ENCODE measurements around the gene GCNT2.
"Not testable (repeated sequence)": the region's sequence is repeated elsewhere in the genome, so short reads cannot be mapped to it uniquely, and the experiment has no call there.

The GCNT2 gene

GRCh38 chr6:10516953-10517352 is 4.2 kb upstream of the GCNT2 start:
- no peak for DNase-seq

- DNase-seq, result no peak
Measured at GRCh38 chr6:10518557-10519407, 2.4 kb upstream of the GCNT2 start.

- DNase-seq, result not testable (repeated sequence)
Measured at GRCh38 chr6:10519408-10519697, 1.8 kb upstream of the GCNT2 start.

- no peak for DNase-seq
Measured at GRCh38 chr6:10520468-10520867, 683 bp upstream of the GCNT2 start.

- DNase-seq, result no peak
Measured at GRCh38 chr6:10522929-10523573, 1.9 kb downstream of the GCNT2 start.

- no peak for DNase-seq
Measured at GRCh38 chr6:10526156-10526555, 5.0 kb downstream of the GCNT2 start.

DNA sequence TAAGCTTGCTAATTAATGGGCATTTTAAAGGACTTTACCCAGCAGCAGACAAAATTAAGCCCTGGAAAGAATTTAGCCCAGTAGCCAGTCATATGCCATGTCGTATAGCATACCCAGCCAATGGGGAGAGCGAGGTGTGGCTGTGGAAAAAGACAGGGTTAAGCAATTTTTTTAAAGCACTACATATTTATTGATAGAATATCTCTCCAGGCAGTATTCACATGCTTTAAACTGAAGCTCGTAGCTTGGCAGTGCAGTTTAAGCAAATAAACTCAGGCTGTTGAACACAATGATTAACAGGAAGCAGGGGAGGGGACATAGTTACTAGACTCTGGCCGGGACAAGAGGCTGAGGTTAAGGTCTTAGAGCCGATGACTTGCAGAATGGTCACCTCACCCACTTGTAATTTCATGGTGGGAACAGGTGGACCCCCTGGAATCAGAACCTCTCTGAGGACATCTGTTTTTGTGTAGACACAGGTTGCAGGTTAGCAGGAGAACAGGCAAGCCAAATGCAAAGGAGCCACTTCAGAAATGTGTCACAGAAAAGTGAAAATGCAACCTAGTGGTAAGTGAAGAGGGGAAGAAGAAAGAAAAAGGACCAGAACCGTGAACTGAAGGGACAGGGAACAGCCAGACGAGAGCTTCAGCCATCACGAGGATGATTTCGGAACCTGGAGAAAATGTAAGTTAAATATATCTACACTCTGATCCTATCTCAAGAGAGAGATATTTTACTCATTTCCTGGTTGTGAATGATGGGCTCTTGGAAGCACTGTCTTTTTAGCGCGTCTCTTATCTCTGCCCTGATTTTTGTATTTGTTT is 7.2 kb downstream of the GCNT2 start:
- DNase-seq, result no peak

DNA sequence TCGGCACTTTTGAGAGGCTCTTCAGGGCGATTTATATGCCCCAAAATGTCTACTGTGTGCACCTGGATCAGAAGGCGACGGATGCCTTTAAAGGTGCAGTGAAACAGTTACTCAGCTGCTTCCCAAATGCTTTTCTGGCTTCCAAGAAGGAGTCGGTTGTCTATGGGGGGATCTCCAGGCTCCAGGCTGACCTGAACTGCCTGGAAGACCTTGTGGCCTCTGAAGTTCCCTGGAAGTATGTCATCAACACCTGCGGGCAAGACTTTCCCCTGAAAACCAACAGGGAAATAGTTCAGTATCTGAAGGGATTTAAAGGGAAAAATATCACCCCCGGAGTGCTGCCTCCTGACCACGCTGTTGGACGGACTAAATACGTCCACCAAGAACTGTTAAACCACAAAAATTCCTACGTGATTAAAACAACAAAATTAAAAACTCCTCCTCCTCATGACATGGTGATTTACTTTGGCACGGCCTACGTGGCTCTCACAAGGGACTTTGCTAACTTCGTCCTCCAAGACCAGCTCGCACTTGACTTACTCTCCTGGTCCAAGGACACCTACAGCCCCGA is 8.2 kb downstream of the GCNT2 start:
- DNase-seq, result no peak

DNA sequence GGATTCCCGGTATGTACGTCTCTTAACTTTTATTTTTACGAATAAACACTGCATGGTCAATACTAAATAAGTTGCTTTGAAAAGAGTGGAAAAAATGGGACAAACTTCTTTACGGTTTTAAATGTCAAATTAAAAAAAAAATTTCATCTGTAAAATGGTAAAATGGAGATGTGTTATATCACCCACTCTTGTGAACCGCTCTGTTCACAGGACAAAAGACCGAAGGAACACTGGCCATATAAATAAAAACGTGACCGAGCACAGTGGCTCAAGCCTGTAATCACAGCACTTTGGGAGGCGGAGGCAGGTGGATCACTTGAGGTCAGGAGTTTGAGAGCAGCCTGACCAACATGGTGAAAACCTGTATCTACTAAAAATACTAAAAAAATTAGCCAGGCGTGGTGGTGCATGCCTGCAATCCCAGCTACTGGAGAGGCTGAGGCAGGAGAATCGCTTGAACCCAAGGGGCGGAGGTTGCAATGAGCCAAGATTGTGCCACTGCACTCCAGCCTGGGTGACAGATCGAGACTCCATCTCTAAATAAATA is 8.8 kb downstream of the GCNT2 start:
- not testable (repeated sequence) for DNase-seq

GRCh38 chr6:10531503-10531902 is 10.4 kb downstream of the GCNT2 start:
- DNase-seq, result no peak

GRCh38 chr6:10531942-10532341 is 10.8 kb downstream of the GCNT2 start:
- no peak for DNase-seq

- no peak for DNase-seq
Measured at GRCh38 chr6:10532392-10532791, 11.2 kb downstream of the GCNT2 start.

GRCh38 chr6:10534419-10534762 is 13.2 kb downstream of the GCNT2 start:
- DNase-seq, result no peak

- DNase-seq, result no peak
Measured at GRCh38 chr6:10535193-10535592, 14.0 kb downstream of the GCNT2 start.

- DNase-seq, result no peak
Measured at GRCh38 chr6:10537726-10538125, 16.6 kb downstream of the GCNT2 start.

- no peak for DNase-seq
Measured at GRCh38 chr6:10540073-10540746, 19.1 kb downstream of the GCNT2 start.

GRCh38 chr6:10541591-10541990 is 20.4 kb downstream of the GCNT2 start:
- no peak for DNase-seq

DNA sequence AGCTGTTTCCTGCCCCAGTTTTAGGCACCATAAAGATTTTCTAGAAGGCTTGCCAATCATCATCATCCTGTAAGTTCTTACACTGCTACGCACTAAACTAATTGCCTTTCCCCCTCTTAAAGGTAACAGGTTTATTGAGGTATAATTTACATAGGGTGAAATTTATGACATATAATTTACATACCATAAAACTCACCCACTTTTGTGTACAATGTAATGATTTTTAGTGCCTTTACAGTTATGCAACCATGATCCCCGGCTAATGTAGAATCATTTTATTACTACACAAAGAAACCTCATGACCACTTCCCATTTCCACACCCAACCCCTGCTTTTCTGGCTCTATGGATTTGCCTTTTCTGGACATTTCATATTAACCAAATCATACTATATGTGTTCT is 21.1 kb downstream of the GCNT2 start:
- no peak for DNase-seq

DNA sequence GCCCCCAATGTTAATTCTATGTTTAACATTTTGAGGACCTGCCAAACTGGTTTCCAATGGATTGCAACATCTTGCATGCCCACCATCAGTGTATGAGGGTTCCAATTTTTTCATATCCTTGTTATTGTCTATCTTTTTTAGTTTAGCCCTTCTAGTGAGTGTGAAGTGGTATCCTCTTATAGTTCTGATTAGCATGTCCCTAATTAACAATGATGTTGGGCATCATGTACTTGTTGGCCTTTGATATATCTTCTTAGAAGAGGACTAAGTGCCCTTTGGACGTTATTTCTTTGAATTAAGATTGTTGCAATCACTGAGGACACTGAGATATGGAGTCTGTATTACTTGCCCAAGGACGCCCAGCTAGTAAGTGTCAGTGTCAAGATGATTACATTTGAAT is 22.3 kb downstream of the GCNT2 start:
- DNase-seq, result no peak

DNA sequence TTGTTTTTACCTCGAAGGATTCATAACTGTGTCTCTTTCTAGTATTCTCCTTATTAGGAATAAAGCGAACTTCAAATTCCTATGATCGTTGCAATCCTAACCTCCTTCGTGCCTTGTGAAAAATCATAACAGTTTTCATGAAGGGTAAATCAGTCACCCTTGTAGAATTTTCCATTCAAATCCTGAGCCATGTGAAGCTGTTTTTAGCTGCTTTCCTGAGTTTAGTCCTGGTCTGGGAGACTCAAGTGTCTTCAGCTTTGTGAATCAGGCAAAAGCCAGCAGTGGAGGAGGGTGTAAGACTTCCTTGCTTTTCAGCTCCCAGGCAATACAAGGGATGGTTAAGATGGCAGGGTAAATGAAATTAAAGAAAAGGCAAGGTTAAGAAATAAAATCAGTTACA is 24.3 kb downstream of the GCNT2 start:
- no peak for DNase-seq

DNA sequence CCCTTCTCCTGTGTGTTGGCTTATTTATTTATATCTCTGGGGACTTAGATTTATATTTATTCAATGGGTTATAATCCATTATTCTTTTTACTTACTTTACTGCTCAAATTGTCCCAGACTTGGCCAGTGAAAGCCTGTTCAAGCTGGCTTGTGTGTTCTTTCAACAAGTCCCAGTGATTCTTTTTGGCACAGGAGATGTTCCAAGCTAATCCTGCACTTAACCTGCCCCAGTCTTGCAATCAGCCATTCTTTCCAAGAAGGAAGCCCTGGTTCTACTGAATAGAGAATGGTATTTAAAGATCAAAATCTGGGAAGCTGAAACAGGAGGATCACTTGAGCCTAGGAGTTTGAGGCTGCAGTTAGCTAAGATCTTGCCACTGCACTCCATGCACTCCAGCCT is 26.7 kb downstream of the GCNT2 start:
- DNase-seq, result no peak

DNA sequence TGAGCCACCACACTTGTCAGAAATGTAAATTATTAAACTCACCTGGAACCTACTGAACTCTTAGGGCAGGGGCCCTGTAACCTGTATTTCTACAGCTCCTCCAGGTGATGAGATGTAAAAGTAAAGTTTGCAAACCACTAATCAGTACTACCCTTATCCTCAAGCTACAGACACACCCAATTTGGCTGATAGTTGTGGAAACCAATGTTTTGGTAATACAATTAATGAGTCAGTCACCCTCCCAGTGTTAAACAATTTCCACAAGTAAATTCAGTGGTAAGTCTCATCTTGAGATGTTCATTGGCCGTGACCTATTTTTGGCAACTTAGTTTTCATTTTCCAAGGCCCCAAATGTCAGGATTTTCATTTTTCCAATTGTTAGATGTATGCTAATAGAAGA is 29.6 kb downstream of the GCNT2 start:
- DNase-seq, result no peak
